ENCODE measurements around the gene FAM174B.

DNA sequence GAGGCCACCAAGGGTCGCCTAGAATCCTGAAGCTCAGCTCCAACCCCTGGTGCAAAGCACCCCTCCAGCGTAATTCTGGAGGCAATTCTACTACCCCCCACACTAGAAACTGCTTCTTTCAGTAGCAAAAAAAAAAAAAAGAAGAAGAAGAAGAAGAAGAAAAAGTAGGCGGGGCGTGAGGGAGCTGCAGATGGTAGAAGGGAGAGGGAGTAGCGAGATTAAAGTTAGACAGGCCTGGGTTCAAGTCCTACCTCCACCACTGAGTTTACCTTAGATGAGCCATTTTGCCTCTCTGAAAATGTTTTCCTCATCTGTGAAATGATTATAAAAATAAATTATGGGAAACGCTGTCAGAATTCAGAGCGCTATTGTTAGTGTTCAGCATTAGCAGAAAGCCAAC, 913 bp downstream of the FAM174B start:
- TF ChIP-seq, protein P1, sequence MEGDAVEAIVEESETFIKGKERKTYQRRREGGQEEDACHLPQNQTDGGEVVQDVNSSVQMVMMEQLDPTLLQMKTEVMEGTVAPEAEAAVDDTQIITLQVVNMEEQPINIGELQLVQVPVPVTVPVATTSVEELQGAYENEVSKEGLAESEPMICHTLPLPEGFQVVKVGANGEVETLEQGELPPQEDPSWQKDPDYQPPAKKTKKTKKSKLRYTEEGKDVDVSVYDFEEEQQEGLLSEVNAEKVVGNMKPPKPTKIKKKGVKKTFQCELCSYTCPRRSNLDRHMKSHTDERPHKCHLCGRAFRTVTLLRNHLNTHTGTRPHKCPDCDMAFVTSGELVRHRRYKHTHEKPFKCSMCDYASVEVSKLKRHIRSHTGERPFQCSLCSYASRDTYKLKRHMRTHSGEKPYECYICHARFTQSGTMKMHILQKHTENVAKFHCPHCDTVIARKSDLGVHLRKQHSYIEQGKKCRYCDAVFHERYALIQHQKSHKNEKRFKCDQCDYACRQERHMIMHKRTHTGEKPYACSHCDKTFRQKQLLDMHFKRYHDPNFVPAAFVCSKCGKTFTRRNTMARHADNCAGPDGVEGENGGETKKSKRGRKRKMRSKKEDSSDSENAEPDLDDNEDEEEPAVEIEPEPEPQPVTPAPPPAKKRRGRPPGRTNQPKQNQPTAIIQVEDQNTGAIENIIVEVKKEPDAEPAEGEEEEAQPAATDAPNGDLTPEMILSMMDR (IDR thresholded peaks at IDR 0.05; ENCODE audit: low read depth, low read length, missing input control) = no peak
- TF ChIP-seq, protein P2, sequence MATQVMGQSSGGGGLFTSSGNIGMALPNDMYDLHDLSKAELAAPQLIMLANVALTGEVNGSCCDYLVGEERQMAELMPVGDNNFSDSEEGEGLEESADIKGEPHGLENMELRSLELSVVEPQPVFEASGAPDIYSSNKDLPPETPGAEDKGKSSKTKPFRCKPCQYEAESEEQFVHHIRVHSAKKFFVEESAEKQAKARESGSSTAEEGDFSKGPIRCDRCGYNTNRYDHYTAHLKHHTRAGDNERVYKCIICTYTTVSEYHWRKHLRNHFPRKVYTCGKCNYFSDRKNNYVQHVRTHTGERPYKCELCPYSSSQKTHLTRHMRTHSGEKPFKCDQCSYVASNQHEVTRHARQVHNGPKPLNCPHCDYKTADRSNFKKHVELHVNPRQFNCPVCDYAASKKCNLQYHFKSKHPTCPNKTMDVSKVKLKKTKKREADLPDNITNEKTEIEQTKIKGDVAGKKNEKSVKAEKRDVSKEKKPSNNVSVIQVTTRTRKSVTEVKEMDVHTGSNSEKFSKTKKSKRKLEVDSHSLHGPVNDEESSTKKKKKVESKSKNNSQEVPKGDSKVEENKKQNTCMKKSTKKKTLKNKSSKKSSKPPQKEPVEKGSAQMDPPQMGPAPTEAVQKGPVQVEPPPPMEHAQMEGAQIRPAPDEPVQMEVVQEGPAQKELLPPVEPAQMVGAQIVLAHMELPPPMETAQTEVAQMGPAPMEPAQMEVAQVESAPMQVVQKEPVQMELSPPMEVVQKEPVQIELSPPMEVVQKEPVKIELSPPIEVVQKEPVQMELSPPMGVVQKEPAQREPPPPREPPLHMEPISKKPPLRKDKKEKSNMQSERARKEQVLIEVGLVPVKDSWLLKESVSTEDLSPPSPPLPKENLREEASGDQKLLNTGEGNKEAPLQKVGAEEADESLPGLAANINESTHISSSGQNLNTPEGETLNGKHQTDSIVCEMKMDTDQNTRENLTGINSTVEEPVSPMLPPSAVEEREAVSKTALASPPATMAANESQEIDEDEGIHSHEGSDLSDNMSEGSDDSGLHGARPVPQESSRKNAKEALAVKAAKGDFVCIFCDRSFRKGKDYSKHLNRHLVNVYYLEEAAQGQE (IDR thresholded peaks at IDR 0.05) = no peak
- TF ChIP-seq, protein P3, sequence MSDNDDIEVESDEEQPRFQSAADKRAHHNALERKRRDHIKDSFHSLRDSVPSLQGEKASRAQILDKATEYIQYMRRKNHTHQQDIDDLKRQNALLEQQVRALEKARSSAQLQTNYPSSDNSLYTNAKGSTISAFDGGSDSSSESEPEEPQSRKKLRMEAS (IDR thresholded peaks at IDR 0.05) = no peak
- TF ChIP-seq, protein P4, sequence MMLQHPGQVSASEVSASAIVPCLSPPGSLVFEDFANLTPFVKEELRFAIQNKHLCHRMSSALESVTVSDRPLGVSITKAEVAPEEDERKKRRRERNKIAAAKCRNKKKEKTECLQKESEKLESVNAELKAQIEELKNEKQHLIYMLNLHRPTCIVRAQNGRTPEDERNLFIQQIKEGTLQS (IDR thresholded peaks at IDR 0.05) = no peak
- TF ChIP-seq YY1 (IDR thresholded peaks at IDR 0.05) (no peak), SP1 (IDR thresholded peaks at IDR 0.05) (no peak)

Measured in liver (tissue), 3 donors.